ENCODE results near the gene TAF4B. TPM values are rescaled to one million over a fixed set of nuclear protein-coding genes. Genes with fewer than 3 reads are reported as not detected.
"Not testable (repeated sequence)": the region's sequence is repeated elsewhere in the genome, so short reads cannot be mapped to it uniquely, and the experiment has no call there.

The TAF4B gene
- 3.0 and 4.0 TPM in 2 replicates for total RNA-seq (2014; rRNA removed; shearing (Covaris generic))

DNA sequence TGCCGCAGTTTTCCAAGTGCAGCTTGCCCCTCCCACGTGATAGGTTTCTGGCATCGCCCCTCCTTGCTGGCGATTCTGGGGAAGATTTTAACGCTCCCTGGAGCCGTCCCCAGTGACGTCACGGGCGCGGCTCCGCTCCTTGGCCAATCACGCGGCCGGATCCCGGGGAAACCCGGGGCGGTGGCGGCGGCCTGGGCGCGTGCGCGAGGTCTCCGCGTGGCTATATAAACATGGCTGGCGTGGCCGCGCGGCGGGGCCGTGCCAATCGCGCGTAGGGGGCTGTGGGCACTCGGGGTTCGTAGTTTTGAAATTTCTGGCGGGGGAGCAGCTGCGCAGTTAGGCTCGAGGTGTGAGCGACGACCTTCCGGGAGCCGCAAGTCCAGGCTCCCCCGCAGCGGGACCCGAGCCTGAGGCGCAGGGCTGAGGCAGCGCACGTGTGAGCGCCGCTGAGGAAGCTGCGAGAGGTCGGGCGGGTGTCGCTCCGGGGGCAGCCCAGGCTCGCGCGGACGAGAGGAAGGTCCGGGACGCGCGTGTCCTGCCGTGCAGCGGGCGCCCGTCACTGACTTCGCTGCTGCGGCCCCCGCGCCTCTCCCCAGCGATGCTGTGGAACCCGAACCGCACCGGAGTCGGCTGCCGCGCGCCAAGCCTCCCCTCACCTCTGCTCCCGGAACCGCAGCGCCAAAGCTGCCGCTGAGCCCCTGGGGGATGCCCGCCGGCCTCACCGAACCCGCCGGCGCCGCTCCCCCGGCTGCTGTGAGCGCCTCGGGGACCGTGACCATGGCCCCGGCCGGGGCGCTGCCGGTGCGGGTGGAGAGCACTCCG lies at the start of gene TAF4B:
TSS of gene TAF4B (plus strand) at position 217 of the 822 bp plus-strand sequence. CDS start at position 706, 489 bp downstream.
- peak; percentile 91 for DNase-seq (ENCODE audit: low spot score)

DNA sequence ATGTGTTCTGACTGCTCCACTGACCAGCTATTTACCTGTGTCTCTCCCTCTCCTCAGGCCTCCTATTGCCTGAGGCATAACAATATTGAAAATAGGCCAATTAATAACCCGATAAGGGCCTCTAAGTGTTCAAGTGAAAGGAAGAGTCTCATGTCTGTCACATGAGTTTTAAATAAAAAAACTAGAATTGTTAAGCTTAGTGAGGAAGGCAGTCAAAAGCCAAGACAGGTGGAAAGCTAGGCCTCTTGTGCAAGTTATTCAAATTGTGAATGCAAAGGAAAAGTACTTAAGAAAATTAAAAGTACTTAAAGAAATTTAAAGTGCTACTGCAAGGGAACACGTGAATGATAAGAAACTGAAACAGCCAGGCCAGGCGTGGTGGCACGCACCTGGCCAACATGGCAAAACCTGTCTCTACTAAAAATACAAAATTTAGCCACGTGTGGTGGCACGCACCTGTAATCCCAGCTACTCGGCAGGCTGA lies 44.9 kb upstream of the TAF4B start:
- DNase-seq (ENCODE audit: low spot score): no peak

- peak; percentile 29 for DNase-seq (ENCODE audit: low spot score)
Measured at GRCh38 chr18:26183395-26184112, 42.7 kb upstream of the TAF4B start.

GRCh38 chr18:26185267-26185666 lies 41.0 kb upstream of the TAF4B start:
- DNase-seq (ENCODE audit: low spot score): peak; percentile 42

DNA sequence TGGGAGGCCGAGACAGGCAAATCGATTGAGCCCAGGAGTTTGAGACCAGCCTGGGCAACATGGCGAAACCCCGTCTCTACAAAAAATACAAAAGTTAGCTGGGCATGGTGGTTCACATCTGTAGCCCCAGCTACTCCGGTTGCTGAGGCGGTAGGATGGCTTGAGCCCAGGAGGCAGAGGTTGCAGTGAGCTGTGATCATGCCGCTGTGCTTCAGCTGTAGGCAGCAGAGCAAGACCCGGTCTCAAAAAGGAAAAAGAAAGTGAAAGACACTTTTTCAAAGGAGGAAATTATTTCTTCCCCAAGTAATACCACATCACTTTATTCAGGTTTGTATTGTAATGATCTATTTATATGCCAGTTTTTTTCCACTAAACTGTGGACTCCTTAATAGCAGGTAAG lies 35.7 kb upstream of the TAF4B start:
- DNase-seq (ENCODE audit: low spot score): no peak

- no peak for DNase-seq (ENCODE audit: low spot score)
Measured at GRCh38 chr18:26192233-26192632, 34.0 kb upstream of the TAF4B start.

DNA sequence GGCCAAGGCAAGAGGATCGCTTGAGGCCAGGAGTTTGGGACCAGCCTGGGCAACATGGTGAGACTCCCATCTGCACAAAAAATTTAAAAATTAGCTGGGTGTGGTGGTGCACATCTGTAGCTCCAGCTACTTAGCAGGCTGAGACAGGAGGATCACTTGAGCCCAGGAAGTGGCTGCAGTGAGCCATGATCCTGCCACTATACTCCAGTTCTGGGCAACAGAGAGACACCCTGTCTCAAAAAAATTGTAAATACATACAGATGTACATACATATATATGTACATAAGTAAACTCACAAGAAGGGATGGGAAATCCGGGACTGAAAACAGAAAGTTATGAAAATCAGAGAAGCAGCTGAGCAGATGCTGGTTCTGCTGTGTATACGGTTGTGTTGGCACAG lies 29.6 kb upstream of the TAF4B start:
- DNase-seq (ENCODE audit: low spot score): no peak

GRCh38 chr18:26202001-26202400 lies 24.2 kb upstream of the TAF4B start:
- not testable (repeated sequence) for DNase-seq (ENCODE audit: low spot score)

DNA sequence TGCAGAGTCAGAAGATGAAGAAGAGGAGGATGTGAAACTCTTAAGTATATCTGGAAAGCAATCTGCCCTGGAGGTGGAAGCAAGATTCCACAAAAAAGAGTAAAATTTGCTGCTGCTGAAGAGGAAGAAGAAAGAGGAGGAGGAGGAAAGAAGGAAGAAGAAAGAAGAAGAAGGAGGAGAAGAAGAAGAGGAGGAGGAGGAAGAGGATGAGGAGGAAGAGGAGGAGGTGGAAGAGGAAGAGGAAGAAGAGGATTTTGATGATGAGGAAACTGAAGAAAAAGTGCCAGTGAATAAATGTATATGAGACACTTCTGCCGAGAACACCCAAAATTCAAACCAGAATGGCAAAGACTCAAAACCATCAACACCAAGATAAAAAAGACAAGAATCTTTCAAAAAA lies 20.9 kb upstream of the TAF4B start:
- no peak for DNase-seq (ENCODE audit: low spot score)

DNA sequence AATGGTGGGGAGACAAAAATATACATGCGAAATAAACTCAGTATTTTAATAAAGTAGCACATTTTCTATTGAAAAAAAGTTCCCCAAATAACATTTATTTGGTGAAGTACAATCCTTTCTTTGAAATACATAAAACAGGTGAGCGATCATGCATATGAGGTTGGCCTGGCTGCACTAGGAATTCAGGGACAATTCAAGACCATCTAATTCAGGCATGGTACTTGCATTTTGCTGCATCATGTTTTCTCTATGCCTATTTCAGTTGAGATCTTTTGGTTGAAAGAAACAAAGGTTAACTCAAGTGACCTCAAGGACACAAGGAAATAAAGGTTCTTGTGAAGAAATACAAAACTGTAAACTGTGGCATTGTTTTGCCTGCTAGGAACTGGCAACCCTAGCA lies 19.8 kb upstream of the TAF4B start:
- DNase-seq (ENCODE audit: low spot score): no peak

DNA sequence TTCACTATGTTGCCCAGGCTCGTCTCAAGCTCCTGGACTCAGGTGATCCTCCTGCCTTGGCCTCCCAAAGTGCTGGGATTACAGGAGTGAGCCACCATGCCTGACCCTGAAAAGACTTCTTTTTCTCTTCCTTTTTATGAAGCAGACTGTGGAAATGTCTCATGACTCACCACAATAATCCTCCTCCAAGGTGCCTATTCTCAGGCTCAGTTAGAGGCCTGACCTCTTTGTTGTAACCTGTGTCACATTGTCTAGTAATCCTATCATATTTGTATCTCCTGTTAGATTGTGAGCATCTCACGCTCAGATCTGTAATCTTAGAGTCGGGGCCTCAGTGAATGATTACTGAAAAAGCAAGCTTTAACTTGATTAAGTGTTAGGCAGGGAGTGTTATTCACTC lies 18.3 kb upstream of the TAF4B start:
- DNase-seq (ENCODE audit: low spot score): no peak

DNA sequence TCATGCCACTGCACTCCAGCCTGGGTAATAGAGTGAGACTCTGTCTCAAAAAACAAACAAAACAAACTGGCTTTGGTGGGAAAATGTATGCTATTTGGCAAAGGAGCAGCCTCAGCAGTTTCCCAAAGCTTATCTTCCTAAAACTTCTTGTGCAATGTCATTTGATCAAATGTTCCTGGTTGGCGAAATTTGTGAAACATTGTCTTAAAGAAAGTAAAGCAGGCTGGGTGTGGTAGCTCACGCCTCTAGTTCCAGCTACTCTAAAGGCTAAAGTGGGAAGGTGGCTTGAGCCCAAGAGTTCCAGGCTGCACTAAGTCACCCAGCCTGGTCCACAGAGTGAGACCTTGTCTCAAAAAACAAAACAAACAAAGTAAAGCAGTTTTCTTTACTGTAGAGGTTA lies 17.3 kb upstream of the TAF4B start:
- no peak for DNase-seq (ENCODE audit: low spot score)

- no peak for DNase-seq (ENCODE audit: low spot score)
Measured at GRCh38 chr18:26210147-26210546, 16.1 kb upstream of the TAF4B start.

DNA sequence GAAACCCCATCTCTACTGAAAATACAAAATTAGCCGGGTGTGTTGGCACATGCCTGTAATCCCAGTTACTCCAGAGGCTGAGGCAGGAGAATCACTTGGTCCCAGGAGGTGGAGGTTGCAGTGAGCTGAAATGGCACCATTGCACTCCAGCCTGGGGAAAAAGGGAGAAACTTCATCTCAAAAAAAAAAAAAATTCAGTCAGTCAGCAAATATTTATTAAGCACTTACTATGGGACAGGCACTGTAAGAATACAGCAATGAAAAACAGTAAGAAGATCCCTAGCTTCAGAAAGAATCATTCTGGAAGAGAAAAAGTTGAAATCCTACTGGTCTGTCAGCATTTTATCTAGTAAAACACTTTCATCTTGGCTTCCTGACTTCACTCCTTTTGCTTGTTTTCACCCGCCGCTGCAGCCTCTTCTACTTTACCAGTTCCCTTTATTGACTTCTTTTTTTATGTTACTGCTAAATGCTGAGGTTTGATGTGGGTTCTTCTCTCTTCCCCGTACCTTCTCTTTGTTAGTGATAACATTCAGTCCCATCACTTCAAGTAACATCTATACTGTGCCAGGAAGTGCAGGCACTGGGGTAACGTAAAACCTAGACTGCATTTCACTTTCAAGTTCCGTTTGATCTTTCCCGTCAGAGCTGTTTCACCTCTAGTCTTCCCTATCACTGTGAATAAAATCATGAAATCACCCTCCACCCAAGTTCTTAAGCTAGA lies 10.8 kb upstream of the TAF4B start:
- DNase-seq (ENCODE audit: low spot score): no peak

- no peak for DNase-seq (ENCODE audit: low spot score)
Measured at GRCh38 chr18:26225022-26225693, 1.1 kb upstream of the TAF4B start.

DNA sequence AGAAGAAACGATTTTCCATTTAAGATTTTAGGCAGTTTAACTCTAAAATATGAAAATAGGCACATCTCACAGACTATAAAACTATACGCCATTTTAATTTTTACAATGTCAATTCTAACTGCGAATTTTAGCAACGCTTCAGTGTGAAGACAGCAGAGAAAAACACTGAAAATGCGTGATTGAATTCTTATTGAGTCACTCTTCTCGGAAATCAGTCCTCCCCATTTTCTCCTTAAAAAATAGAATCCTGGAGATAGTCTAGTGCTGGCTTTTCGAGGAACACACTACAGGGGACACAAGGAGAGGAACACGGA lies 373 bp upstream of the TAF4B start:
- no peak for DNase-seq (ENCODE audit: low spot score)

DNA sequence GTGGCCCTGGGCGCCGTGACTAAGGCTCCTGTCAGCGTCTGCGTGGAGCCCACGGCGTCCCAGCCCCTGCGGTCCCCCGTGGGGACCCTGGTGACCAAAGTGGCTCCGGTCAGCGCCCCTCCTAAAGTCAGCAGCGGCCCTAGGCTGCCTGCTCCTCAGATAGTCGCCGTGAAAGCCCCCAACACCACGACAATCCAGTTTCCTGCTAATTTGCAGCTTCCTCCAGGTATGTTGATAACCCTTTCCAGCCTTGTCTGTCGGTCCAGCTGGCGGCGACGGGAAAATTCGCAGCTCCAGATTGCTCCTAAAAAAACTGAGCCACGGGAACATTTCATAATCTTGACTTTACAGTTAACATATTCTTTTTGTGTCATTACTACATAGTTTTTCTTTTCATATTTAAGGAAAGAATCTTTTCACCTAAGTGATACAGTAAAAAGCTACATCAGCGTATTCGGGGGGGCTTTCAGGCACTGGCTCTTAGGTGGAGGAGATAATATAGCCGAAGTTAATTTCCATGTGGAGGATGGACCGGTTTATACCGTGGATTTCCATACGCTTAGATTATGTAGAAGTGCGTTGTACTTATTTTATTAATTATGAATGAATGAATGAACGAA lies 916 bp downstream of the TAF4B start:
- DNase-seq (ENCODE audit: low spot score): no peak

- DNase-seq (ENCODE audit: low spot score): no peak
Measured at GRCh38 chr18:26228562-26229260, 2.5 kb downstream of the TAF4B start.

DNA sequence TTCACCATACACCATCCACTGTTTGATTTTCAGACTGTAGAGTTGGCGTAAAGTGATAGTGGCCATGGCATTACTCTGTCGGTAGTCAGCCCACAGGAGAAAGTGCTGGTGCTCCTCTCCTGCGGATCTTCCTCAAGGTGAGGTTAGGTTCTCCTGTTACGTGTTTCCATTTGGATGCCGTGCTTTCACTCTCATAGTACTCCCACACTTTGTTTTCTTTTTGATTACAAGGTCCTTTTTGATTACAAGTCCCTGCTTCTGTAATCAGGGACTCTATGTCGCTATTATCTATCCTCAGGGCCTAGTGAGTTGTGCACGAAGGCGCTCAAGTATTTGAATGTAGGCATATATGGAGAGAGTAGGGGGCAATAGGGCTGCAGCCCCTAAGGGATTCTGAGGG lies 4.3 kb downstream of the TAF4B start:
- no peak for DNase-seq (ENCODE audit: low spot score)

- DNase-seq (ENCODE audit: low spot score): no peak
Measured at GRCh38 chr18:26233208-26233607, 7.0 kb downstream of the TAF4B start.

GRCh38 chr18:26237363-26237762 lies 11.1 kb downstream of the TAF4B start:
- DNase-seq (ENCODE audit: low spot score): not testable (repeated sequence)
